ENCODE results near the gene ABCC6. TPM values are rescaled to one million over a fixed set of nuclear protein-coding genes. Genes with fewer than 3 reads are reported as not detected.

Gene ABCC6
- total and polyA plus RNA-seq, 2 donors from 2014 or later = 7.5 to 54.5 TPM

- FAIRE-seq = no peak
- intact Hi-C loops (cut with DNase I) = no loop called here
- peaks cover 6 to 17% (median 13%) of the 10 kb centered on the region in 3 donors for H3K36me3 ChIP-seq (ENCODE audit: control insufficient read depth in 2 of 3, insufficient read depth in 3 of 3, low read length in 3 of 3)
Measured at GRCh38 chr16:16111639-16112038, 111.7 kb downstream of the ABCC6 start.

GRCh38 chr16:16110111-16110490 lies 113.2 kb downstream of the ABCC6 start:
- H3K36me3 ChIP-seq (ENCODE audit: control insufficient read depth in 2 of 3, insufficient read depth in 3 of 3, low read length in 3 of 3) = peaks cover 6 to 16% (median 16%) of the 10 kb centered on the region in 3 donors
- H3K9me3 ChIP-seq (ENCODE audit: control insufficient read depth in 2 of 3, insufficient read depth in 1 of 3, low read length in 3 of 3) = no peaks in the 10 kb centered on the region
- no peaks in the 10 kb centered on the region for H3K27me3 ChIP-seq (ENCODE audit: control insufficient read depth, insufficient read depth, low read length)
- no peak for FAIRE-seq
- H3K9ac ChIP-seq (ENCODE audit: low read length in 3 of 3) = no peak overlapping the region
- no peak overlapping the region for H3K27ac ChIP-seq (ENCODE audit: low read depth in 2 of 2, low read length in 2 of 2)
- H3K4me1 ChIP-seq (ENCODE audit: control insufficient read depth in 2 of 3, insufficient read depth in 2 of 3, low read depth in 1 of 3, low read length in 3 of 3) = no peaks in the 10 kb centered on the region
- TF ChIP-seq CTCF (IDR thresholded peaks at IDR 0.05; ENCODE audit: borderline replicate concordance, extremely low read depth, insufficient read depth) = no peak
- no peak overlapping the region for H3K4me3 ChIP-seq (ENCODE audit: low read length in 3 of 3)
- DNase-seq = no peak
- intact Hi-C loops (cut with DNase I) = no loop called here

More at GRCh38 chr16:16111639-16112038, 111.7 kb downstream of the ABCC6 start:
- Histone ChIP-seq H3K4me1 (ENCODE audit: control insufficient read depth in 2 of 3, insufficient read depth in 2 of 3, low read depth in 1 of 3, low read length in 3 of 3) (no peaks in the 10 kb centered on the region), H3K27ac (ENCODE audit: low read depth in 2 of 2, low read length in 2 of 2) (no peak overlapping the region), H3K4me3 (ENCODE audit: low read length in 3 of 3) (no peak overlapping the region), H3K9ac (ENCODE audit: low read length in 3 of 3) (no peak overlapping the region), H3K27me3 (ENCODE audit: control insufficient read depth, insufficient read depth, low read length) (no peaks in the 10 kb centered on the region), H3K9me3 (ENCODE audit: control insufficient read depth in 2 of 3, insufficient read depth in 1 of 3, low read length in 3 of 3) (no peaks in the 10 kb centered on the region)
- no peak for DNase-seq
- TF ChIP-seq CTCF (IDR thresholded peaks at IDR 0.05; ENCODE audit: borderline replicate concordance, extremely low read depth, insufficient read depth) = no peak

GRCh38 chr16:16109453-16110110 lies 113.7 kb downstream of the ABCC6 start:
- no peak overlapping the region for H3K27ac ChIP-seq (ENCODE audit: low read depth in 2 of 2, low read length in 2 of 2)

More at GRCh38 chr16:16109453-16110110, 113.7 kb downstream of the ABCC6 start:
- TF ChIP-seq CTCF (IDR thresholded peaks at IDR 0.05; ENCODE audit: borderline replicate concordance, extremely low read depth, insufficient read depth) = no peak
- H3K9ac ChIP-seq (ENCODE audit: low read length in 3 of 3) = no peak overlapping the region
- no peaks in the 10 kb centered on the region for H3K27me3 ChIP-seq (ENCODE audit: control insufficient read depth, insufficient read depth, low read length)
- no peak for FAIRE-seq
- no peaks in the 10 kb centered on the region for H3K4me1 ChIP-seq (ENCODE audit: control insufficient read depth in 2 of 3, insufficient read depth in 2 of 3, low read depth in 1 of 3, low read length in 3 of 3)
- intact Hi-C loops (cut with DNase I) = no loop called here
- peaks cover 6 to 16% (median 16%) of the 10 kb centered on the region in 3 donors for H3K36me3 ChIP-seq (ENCODE audit: control insufficient read depth in 2 of 3, insufficient read depth in 3 of 3, low read length in 3 of 3)
- no peak for DNase-seq
- no peak overlapping the region for H3K4me3 ChIP-seq (ENCODE audit: low read length in 3 of 3)
- H3K9me3 ChIP-seq (ENCODE audit: control insufficient read depth in 2 of 3, insufficient read depth in 1 of 3, low read length in 3 of 3) = no peaks in the 10 kb centered on the region

All from kidney (tissue), 14 donors.